ENCODE data around the gene PRR36. TPM values are rescaled to one million over a fixed set of nuclear protein-coding genes. Genes with fewer than 3 reads are reported as not detected.

PRR36 gene
- total RNA-seq, 1 experiment from 2014 or later, result 12.9 TPM

DNA sequence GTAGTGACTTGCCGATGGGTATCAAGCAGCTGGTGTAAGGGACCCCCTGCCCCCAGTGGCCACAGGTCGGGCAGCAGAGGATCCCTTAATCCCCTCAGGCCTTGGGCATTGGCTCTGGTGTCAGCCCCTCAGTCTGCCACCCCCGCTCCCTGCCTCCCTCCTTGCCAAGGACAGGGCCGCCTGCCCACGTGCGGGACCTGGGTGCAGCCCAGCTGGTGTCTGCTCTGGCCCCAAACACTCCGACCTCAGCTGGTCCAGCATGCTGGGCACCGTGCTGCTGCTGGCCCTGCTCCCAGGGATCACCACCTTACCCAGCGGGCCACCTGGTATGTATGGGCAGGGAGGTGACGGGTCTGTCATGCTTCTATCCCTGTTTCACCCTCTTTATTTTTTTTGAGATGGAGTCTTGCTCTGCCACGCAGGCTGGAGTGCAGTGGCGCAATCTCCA lies 40.4 kb upstream of the PRR36 start, which contains the start of gene TGFBR3L:
Gene TGFBR3L, plus strand, starts transcription at position 233 of the 448 bp plus-strand sequence.
- no peak within 1 kb of the TSS for H3K27ac ChIP-seq
- TF ChIP-seq CTCF (conservative IDR thresholded peaks at IDR 0.05) (no peak), EZH2 (IDR thresholded peaks at IDR 0.05; ENCODE audit: low read depth) (no peak)
- peaks cover 19% of the 10 kb centered on the region; the same call in 1 of the 2 replicates for H4K20me1 ChIP-seq (ENCODE audit: insufficient read depth)
- intact Hi-C loops (cut with micrococcal nuclease; ENCODE audit: unreplicated experiment), result no loop called here
- 0 out of 2 replicates have a peak, but pooled peaks cover 7% of the 10 kb centered on the region for H3K36me3 ChIP-seq (ENCODE audit: low read depth)
- no TSS peak for BruUV-seq (replicated peaks)
- peaks cover 19% of the 10 kb centered on the region for H3K27me3 ChIP-seq (ENCODE audit: insufficient read depth, low read depth)
- no peak within 1 kb of the TSS for H3K4me3 ChIP-seq
- no peaks in the 10 kb centered on the region for H3K9me3 ChIP-seq (ENCODE audit: insufficient read depth, low read depth)
- H3F3A ChIP-seq (ENCODE audit: insufficient read depth, low read depth), result peaks cover 27% of the 10 kb centered on the region; the same call in 1 of the 2 replicates
- H3K4me1 ChIP-seq (replicated peaks; ENCODE audit: insufficient read depth), result peaks cover 10% of the 10 kb centered on the region
- ChIA-PET CTCF (no interaction called here), POLR2A (ENCODE audit: unreplicated experiment) (interaction anchor here (0.6 kb wide), 1 partner anchor 14 kb away, joined by 3 read pairs; no protein-coding TSS in a partner anchor)
- no peaks in the 10 kb centered on the region for H3K79me2 ChIP-seq (ENCODE audit: low read depth)
- no peaks in the 10 kb centered on the region for H3K9me2 ChIP-seq (ENCODE audit: insufficient read depth)
- peak within 1 kb of the TSS; percentile 88 for H3K4me2 ChIP-seq
- no peak for DNase-seq
- no peak within 1 kb of the TSS for H2AFZ ChIP-seq

DNA sequence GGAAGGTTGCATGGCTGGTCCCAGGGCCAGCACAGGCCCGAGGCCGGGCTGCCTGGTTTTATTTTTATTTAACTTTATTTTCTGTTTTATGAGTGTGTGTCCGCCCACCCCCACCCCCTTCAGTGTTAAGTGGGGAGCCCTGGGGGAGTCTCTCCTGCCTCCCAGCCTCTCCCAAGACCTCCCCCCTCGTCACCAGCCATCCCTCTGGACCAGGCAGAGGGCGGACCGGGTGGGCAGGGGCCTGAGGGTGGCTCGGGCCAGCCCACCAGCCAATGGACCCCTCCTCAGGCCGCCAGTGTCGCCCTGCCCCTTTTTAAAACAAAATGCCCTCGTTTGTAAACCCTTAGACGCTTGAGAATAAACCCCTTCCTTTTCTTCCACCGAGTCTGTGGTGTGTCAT lies 39.9 kb upstream of the PRR36 start:
- Histone ChIP-seq H2AFZ (no peak overlapping the region), H3K27ac (no peak overlapping the region), H3K36me3 (ENCODE audit: low read depth) (0 out of 2 replicates have a peak, but pooled peaks cover 7% of the 10 kb centered on the region), H3K9me3 (ENCODE audit: insufficient read depth, low read depth) (no peaks in the 10 kb centered on the region), H3K4me1 (replicated peaks; ENCODE audit: insufficient read depth) (peaks cover 5% of the 10 kb centered on the region), H3K79me2 (ENCODE audit: low read depth) (no peaks in the 10 kb centered on the region; the same call in 1 of the 2 replicates), H3F3A (ENCODE audit: insufficient read depth, low read depth) (peaks cover 22% of the 10 kb centered on the region; the same call in 1 of the 2 replicates), H3K4me2 (no peak overlapping the region), H3K9me2 (ENCODE audit: insufficient read depth) (no peaks in the 10 kb centered on the region), H3K27me3 (ENCODE audit: insufficient read depth, low read depth) (peaks cover 19% of the 10 kb centered on the region), H3K4me3 (no peak overlapping the region), H4K20me1 (ENCODE audit: insufficient read depth) (peaks cover 25% of the 10 kb centered on the region)
- ChIA-PET CTCF (no interaction called here), POLR2A (ENCODE audit: unreplicated experiment) (interaction anchor here (0.6 kb wide), 1 partner anchor 15 kb away, joined by 3 read pairs; no protein-coding TSS in a partner anchor)
- TF ChIP-seq CTCF (conservative IDR thresholded peaks at IDR 0.05), result no peak
- no peak for TF ChIP-seq EZH2 (IDR thresholded peaks at IDR 0.05; ENCODE audit: low read depth)
- intact Hi-C loops (cut with micrococcal nuclease; ENCODE audit: unreplicated experiment), result no loop called here
- no peak for DNase-seq
- BruUV-seq (replicated peaks), result no TSS peak

DNA sequence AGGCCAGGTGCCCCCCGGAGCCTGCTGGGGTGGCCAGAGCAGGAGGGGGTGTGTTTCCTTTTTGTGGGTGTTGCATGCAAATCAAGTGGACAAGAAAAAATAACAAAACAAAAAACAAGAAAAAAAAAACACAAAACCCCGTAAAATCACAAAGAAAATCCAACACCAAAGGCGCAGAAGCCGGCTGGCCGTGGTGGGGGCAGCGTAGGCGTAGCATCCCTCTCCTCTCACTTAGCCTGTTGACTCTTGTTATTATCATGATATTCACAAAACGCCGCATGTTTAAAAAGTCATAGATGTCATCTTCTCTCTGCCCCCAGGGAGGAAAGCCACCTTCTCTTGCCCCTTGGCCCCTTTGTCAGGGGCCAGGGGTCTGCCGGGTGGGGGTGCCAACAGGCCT lies 39.5 kb upstream of the PRR36 start:
- Histone ChIP-seq H3K27me3 (ENCODE audit: insufficient read depth, low read depth) (peaks cover 19% of the 10 kb centered on the region), H3K36me3 (ENCODE audit: low read depth) (0 out of 2 replicates have a peak, but pooled peaks cover 7% of the 10 kb centered on the region), H3K4me2 (no peak overlapping the region), H2AFZ (no peak overlapping the region), H3K9me3 (ENCODE audit: insufficient read depth, low read depth) (no peaks in the 10 kb centered on the region), H3K4me1 (replicated peaks; ENCODE audit: insufficient read depth) (peaks cover 5% of the 10 kb centered on the region), H3F3A (ENCODE audit: insufficient read depth, low read depth) (peaks cover 18% of the 10 kb centered on the region; the same call in 1 of the 2 replicates), H3K27ac (no peak overlapping the region), H4K20me1 (ENCODE audit: insufficient read depth) (peaks cover 29% of the 10 kb centered on the region), H3K9me2 (ENCODE audit: insufficient read depth) (no peaks in the 10 kb centered on the region), H3K4me3 (no peak overlapping the region), H3K79me2 (ENCODE audit: low read depth) (no peaks in the 10 kb centered on the region; the same call in 1 of the 2 replicates)
- intact Hi-C loops (cut with micrococcal nuclease; ENCODE audit: unreplicated experiment), result no loop called here
- CTCF ChIA-PET, result no interaction called here
- no peak for DNase-seq
- POLR2A ChIA-PET (ENCODE audit: unreplicated experiment), result no interaction called here
- BruUV-seq (replicated peaks), result no TSS peak
- TF ChIP-seq CTCF (conservative IDR thresholded peaks at IDR 0.05) (no peak), EZH2 (IDR thresholded peaks at IDR 0.05; ENCODE audit: low read depth) (no peak)
